HG03135 (cell line): Measurements from ENCODE around the gene NEU1.

Source experiments
- ATAC-seq: cut with Tn5 transposase; IDR thresholded peaks from one replicate; pipeline ENCODE4 v1.9.1; 2021; ENCODE audit warnings: mild to moderate bottlenecking, moderate library complexity; ENCODE audit not compliant: unreplicated experiment

The NEU1 gene

DNA sequence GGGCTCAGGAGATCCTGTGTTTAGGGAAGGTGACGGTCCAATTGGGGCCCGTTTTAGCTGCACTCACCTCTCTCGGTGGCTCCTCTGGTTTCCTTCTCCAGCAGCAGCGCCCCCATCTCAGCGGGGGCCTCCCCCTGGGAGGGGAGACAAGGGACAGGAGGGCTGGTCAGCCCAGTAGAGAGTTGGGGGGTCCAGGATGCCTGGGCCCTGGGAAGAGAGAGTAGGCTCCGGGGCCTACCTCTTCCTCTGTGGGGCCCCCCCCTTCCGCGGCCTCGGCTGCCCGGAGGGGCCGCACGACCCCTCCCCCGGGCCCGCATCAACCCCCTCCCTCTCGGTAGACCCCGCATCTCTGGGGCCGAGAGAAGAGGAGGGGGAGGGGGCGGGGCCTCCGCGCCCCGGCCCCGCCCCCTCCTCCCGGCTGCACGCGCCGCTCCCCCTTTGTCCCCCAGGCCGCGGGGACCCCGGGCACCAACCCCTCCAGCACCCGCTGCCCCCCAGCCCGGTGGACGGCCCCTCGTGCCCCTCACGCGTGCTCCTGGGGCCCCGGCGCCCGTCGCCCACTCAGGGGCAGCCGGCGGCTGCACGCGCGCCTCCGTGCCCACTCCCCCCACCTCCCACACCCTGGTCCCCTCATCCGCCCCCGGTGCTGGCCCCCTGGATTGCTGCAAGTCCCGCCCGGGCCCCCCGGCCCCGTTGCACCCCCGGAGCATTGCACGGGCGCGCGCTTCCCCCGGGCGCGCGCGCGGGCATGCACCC, 34.4 kb upstream of the NEU1 start:
- ATAC-seq: no peak

DNA sequence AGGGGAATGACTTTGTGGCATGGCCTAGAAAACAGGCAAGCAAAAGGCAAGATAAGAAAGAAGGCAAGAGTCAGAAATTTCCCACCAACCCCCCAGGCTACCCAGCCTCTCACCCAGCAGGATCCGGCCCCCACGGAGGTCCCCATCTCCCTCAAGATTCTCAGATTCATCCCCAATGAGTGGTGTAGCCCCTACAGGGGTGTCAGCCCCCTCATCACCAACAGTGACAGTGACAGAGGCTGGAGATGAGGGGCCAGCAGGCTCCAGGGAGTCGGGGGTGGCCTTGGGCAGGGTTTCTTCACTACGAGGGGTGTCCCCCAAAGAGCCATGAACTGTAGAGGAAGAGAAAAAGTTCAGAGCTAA, 33.9 kb upstream of the NEU1 start:
- ATAC-seq: no peak

DNA sequence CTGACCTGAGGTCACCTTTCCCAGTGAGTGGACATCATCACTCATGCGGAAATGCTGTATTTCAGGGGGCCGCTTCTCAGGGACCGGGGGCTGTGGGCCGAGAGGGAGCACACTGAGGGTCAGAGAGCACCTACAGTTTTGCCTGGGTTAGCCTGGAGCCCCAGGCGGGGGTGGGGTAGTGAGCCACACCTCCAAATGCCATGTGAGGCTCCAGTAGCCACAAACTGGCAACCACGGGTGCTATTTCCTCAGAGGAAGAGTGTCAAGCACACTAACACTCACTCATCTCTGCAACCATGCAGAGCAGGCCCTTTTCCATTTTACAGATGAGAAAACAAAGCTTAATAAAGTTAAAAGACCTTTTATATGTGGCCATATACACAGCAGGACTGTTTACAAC, 30.2 kb upstream of the NEU1 start:
- no peak for ATAC-seq

DNA sequence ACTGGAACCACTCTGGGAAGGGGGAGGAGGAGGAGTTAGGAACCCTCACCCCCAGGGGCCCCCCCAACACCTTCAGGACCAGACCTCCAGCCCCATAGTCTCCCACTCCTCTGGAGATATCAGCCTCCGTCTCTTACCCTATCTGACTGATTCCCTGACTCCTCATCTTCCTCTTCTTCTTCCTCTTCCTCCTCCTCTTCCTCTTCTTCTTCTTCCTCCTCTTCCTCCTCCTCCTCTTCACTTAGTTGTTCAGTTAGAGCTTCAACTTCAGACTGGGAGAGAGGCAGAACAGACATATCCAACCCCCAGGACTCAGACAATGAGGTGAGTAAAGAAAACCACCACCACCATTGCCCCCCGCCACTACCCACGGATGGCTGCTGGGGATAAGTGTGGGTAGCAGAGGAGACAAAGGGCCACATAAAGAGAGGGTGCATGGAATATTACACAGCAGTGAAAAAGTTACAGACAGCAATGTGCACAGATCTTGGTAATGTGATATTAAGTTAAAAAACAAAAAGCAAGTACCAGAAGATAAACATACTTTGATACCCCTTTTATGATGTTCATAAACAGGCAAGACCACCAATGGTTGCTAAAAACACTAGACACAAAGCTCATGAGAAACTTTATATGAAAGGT, 26.8 kb upstream of the NEU1 start:
- no peak for ATAC-seq

DNA sequence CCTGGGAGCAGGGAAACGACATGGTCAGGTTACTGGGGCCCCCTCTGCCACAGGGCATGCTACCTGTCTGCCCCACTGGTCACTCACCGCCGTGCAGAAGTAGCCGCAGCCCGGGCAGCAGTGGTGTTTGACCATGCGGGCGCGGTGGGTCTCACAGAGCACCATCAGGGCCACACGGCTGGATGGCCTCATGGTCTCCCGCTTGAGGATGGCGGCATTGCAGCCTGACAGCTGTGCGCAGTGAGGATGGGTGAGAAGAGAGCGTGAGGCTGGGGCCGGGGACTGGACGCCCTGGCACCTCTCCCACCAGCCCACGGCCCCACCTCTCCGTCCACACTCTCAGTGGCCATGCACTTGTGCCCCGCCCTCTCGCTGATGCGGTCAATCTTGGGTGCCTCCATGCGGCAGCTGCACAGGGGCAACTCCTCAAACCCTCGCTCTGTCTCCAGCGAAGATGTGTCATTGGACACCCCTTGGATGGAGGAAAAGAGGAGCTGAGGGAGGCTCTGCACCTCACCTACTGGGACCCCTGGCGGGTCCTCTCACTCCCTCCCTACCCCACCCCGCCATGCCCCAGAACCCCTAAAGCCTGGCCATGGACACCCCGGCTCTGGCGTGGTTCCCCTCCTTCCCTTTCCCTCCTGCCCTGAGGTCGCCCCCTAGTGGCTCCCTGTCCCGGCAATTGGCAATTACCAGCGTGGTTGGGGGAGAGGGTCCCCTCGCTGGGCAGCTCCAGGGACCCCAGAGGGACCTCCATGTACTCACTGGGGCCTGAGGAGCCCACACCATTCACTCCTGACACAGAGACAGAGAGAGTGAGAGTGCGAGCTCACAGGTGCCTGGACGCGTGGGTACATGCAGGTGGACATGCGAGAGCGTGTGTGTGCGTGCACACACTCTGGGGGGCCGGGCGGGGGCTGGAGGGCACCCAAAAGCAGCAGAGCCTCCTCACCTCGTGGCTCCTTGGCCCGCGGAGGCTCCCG, 25.9 kb upstream of the NEU1 start:
- no peak for ATAC-seq

DNA sequence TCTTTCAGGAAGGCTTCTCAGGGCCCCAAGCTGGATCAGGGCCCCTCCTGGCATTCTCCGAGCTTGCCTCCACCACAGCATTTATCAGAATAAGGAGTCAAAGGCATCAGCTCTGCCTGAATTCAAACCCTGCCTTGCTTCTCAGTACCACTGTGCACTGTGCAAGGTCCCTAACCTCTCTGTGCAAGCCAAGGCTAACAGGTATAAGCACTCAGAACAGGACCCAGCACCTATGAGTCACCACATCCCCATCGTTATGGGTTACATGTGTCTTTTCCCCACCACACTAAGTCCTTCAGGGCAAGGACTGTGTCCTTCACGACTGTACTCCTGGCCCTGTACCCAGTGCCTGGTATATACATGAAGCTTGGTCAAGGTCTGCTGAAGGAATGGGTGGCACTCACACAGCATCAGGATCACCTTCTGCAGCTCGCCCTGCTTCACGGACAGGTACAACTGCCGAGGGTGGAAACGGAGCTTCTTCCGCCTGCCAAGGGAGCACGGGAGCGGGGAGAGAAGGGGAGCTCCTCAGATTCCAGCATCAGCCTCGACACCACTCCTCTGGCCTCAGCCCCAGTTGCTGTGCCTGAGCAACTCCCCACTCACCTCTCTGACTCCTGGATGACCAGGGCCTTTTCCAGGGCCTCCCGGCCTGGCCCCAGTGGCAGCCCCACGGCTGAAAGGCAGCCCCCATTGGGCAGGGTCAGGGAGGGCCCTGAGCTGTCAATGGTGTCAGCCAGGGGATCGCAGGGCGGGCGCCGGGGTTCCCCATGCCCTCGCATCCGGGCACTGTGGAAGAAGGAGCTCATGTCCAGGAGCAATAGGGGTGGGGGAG, 24.8 kb upstream of the NEU1 start:
- ATAC-seq: no peak

DNA sequence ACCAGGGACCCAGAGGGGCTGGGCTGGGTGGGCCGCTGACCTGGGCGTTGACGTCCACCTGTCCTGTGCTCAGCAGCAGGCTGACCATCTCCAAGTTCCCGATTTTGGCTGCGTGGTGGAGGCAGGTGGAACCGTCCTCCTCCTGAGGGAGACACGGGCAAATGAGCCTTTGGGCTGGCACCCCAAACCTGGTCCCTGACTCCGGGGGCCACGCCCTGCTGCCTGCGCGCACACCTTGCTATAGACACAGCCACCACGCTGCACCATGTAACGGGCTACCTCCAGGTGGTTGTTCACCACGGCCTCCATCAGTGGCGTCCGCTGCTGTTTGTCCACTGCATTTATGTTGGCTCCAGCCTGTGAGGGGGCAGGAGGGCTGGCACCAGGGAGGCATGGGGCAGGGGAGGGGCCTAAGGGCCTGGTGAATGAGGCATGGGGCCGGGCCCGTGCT, 23.9 kb upstream of the NEU1 start:
- no peak for ATAC-seq

DNA sequence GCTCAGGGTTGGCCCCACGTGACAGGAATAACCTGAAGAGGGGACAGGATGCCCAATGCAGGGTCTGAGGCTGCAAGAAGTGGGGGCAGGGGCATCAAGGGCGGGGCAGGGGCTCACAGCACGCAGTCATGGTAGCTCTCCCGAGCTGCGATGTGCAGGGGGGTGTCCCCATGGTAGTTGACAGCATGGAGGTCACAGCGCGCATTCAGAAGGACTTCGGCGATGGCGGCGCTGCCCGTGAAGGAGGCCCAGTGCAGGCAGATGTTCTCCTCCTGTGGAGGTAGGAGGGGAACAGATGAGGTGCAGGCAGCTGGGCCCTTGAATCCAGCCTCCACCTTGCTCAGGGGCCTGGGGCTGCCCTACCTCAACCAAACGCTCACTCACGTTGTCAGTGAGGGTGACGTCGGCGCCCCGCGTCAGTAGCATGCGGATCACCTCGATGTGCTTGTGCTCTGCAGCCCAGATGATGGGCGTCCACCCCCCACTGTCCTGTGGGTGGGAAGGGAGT, 22.0 kb upstream of the NEU1 start:
- ATAC-seq: no peak

DNA sequence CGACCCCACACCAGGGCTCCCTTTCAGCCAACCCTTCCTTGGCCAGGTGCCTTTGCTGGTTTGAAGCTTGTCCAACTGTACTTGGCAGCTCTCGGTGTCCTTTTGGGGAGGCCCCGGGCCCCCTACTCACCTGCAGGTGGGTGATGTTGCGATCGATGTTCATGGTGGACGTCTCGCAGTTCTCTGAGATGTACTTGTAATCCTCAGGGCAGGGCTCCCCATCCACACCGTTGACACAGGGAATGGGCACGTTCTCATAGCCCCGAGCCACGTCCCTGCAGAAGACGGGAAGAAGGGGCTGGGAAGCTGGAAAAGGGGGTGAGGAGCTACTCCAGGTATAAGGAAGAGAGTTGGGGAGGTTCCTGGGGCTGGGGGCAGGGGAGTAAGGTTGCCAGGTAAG, 21.1 kb upstream of the NEU1 start:
- no peak for ATAC-seq

DNA sequence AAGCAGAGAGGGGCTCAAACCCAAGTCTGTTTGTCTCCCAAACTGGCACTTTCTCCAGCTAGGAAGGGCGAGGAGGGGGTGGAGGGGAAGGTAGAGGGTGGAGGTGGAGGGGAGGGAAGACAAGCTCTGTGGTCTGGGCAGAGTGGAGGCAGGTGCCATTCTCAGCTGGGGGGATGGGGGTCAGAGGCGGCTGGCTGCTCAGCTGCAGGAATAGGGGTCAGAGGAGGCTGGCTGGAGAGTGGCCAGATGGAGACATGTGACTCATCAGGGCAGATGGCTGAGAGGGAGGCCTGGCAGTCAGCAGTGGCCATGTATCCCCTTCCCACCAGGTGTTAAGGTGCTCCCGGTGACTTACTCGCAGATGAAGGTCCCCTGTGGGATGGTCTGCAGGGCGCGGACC, 19.7 kb upstream of the NEU1 start:
- no peak for ATAC-seq

DNA sequence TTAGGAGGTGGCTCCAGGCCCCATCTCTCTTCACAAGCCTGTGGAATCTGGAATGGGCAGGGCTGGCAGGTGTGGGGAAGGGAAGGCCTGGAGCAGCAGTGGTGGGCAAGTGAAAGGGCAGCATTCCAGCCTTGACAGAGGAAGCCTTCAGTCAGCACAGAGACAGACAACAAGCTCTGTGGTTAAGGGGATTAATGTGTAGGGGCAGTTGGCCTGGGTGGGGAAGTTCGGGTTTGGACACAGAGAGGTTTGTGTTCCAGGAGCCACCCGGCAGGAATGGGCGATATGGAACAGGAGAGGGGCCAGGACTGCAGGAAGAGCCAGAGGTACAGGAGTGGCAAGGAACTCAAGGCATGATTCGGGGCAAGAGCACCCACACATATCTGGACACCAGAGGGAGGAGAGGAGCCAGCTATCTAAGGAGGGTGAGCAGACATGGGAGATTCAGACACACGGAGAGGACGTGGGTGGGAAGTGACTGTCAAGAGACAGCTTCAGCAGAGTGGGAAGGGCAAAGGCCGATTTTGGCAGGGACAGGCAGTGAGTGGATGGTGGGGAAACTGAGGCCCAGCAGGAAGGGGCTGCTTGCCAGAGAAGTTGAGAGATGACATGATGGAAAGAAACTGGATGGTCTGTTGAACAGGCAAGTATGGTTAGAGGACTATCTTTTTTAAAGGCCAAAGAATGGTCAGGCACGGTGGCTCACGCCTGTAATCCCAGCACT, 18.7 kb upstream of the NEU1 start:
- ATAC-seq: no peak

DNA sequence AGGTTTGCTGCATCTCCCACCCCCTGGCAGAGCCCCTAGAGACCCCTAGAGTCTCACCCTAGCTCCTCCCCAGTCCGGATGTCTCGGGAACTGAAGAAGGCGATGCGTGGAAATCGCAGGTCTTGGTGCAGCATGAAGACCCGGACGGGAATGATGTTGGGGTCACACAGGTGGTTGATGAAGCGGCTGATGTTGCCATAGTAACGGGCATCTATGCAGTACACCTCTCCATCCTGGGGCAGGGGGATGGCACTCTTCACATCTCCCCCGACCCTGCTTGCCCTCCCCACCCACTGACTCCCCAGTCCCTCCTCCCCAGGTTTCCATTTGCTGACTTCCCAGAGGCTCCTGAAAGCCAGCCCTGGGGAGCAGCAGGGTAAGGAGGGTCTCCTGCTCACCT, 18.0 kb upstream of the NEU1 start:
- no peak for ATAC-seq

DNA sequence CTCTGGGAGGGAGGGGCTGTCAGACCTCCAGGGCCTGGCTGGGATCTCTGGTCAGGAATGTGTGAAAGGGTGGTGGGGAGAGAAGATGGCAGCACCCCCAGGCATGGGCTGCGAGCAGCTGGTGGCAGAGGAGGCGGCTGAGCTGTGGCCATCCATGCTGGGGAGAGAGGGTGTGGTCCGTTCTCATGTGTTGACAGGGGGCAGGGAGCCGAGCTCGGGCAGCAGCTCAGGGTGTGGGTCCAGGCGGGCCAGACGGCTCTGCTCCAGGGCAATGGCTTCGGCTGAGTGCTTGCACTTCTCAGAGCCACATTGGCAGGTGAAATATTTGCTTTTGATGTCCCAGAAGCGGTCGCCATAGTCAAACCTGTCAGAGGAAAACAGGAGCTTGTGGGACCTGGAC, 17.3 kb upstream of the NEU1 start:
- no peak for ATAC-seq

DNA sequence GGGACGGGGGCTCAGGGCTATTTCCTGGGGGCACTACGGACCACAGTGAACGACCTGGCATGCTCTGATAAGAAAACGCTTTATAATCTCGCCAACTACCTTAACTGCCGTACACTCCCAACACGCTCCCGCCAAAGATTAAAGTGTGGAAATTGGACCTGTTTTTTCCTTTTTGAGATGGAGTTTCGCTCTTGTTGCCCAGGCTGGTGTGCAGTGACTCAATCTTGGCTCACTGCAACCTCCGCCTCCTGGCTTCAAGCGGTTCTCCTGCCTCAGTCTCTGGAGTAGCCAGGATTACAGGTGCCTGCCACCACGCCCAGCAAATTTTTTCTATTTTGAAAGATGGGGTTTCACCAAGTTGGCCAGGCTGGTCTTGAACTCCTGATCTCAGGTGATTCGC, 16.5 kb upstream of the NEU1 start:
- ATAC-seq: no peak

DNA sequence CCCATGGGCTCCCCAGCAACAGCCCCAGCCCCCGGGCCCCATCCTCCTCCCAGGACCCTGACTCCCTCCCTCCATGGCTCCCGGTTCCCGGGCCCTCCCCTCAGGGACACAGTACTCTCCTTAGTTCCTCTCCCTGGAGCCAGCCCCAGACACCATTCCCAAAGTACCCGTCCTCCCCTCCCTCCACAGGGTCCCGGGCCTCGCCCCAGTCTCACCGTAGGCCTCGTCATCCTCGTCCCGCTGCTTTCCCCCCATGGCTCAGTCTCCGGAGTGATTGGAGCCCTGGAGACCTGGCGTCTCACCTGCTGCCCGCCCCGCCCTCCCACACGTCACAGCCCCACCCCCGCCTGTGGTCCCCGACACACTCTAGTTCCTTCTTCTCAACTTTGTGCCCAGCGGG, 16.1 kb upstream of the NEU1 start, which contains the start of gene SLC44A4:
TSS of gene SLC44A4 (minus strand) at position 272 of the 400 bp plus-strand sequence. CDS start at position 255, 17 bp downstream.
- ATAC-seq: no peak

DNA sequence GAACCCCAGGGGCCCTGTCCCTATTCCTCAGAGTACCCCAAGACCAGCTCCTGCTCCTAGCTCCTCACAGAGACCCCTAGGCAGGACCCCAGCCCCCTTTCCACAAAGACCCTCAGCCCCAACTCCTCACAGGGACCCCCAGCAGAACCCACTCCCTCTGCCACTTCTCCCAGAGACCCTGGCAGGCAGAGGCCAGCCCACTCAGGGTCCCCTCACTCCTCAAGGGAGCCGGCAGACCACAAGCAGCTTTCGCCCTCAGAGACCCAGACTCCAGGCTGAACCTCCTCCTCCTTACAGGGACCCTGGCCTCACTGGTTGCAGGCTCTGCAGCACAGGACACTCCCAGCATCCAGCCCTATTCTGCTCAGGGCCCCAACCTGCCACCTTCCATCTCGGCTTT, 15.6 kb upstream of the NEU1 start:
- ATAC-seq: no peak

DNA sequence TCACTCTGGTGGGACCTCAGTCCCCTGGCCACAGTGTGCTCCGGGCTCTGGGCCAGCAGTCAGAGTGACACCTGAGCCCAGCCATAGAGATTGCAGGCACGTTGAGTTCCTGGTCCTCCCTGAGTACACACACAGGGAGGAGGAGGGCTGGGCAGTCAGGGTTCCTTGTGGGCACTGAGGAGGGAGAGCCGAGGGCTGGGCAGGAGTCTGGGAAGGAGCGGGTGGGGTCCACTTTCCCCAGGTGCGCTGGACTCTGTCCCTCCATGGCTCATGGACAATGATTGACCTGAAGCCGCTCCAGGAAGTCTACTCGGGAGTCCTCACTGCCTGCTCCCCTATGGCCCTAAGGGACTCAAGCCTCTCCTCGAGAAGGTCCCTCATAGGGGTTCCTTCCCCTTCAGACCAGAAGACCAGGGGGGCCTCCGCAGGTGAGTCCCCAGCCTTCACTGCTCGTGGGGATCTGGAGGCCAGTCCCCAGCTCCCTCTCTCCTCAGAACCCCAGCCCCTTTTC, 15.1 kb upstream of the NEU1 start:
- no peak for ATAC-seq

DNA sequence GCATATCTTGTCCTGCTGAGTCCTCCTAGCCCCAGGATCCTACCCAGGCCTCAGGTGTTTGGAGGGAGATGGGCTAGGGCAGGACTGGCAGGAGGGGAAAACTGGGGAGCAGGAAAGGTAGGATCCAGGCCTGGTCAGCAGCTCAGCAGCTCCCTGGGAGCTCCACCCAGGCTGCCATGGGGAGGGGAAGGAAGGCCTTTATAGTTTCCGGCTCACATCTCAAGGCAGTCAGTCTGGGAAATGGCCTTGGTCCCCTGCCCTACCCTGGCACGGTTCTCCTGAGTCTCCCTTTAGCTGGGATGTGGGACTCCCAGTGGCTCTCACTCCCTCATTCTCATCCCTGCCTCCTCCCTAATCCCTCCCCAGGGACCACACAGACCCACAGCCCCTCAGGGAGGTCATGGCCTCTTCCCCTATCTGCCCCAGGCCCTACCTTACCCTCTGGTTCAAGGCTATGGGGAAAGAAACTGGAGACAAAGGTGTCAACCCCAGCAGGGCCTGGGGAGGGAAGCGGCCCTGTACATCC, 14.6 kb upstream of the NEU1 start:
- ATAC-seq: no peak

DNA sequence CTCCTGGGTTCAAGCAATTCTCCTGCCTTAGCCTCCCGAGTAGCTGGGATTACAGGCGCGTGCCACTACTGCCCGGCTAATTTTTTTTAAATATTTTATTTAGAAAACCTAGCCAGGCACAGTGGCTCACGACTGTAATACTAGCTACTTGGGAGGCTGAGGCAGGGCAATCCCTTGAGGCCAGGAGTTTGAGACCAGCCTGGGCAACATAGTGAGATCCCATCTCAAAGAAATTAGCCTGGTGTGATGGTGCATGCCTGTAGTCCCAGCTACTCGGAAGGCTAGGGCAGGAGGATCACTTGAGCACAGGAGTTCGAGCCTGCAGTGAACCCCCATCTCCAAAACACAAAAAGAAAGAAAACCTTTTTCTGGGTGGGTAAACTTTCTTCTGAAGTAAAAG, 13.7 kb upstream of the NEU1 start:
- no peak for ATAC-seq
